ENCODE results near the gene MAGEL2.

MAGEL2 gene

GRCh38 chr15:23686466-23687142 is 38.9 kb upstream of the MAGEL2 start:
- POLR2A ChIA-PET, result no interaction called here
- no peak for DNase-seq (ENCODE audit: extremely low spot score)
- CTCF ChIA-PET, result no interaction called here
- no peak for TF ChIP-seq SP1 (IDR thresholded peaks at IDR 0.05)
- TF ChIP-seq ZNF384 (IDR thresholded peaks at IDR 0.05), result no peak
- TF ChIP-seq ARNT (IDR thresholded peaks at IDR 0.05), result no peak
- no peak for TF ChIP-seq FOXK2 (IDR thresholded peaks at IDR 0.05)
- no peak for TF ChIP-seq TARDBP (IDR thresholded peaks at IDR 0.05)
- TF ChIP-seq FOXM1 (IDR thresholded peaks at IDR 0.05; ENCODE audit: borderline replicate concordance), result no peak
- TF ChIP-seq, protein P1, sequence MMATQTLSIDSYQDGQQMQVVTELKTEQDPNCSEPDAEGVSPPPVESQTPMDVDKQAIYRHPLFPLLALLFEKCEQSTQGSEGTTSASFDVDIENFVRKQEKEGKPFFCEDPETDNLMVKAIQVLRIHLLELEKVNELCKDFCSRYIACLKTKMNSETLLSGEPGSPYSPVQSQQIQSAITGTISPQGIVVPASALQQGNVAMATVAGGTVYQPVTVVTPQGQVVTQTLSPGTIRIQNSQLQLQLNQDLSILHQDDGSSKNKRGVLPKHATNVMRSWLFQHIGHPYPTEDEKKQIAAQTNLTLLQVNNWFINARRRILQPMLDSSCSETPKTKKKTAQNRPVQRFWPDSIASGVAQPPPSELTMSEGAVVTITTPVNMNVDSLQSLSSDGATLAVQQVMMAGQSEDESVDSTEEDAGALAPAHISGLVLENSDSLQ (IDR thresholded peaks at IDR 0.05), result no peak
- TF ChIP-seq HDGF (IDR thresholded peaks at IDR 0.05; ENCODE audit: borderline replicate concordance), result no peak

- no peak for TF ChIP-seq ARNT (IDR thresholded peaks at IDR 0.05)
- TF ChIP-seq NFRKB (IDR thresholded peaks at IDR 0.05), result no peak
- TF ChIP-seq CTBP1 (IDR thresholded peaks at IDR 0.05; ENCODE audit: borderline replicate concordance), result no peak
- no peak for TF ChIP-seq LEF1 (IDR thresholded peaks at IDR 0.05; ENCODE audit: borderline replicate concordance)
- TF ChIP-seq, protein P1 (IDR thresholded peaks at IDR 0.05), result no peak
- no peak for TF ChIP-seq L3MBTL2 (conservative IDR thresholded peaks at IDR 0.05)
- no peak for TF ChIP-seq BHLHE40 (IDR thresholded peaks at IDR 0.05; ENCODE audit: borderline replicate concordance)
- TF ChIP-seq TARDBP (IDR thresholded peaks at IDR 0.05), result no peak
- TF ChIP-seq ZNF384 (IDR thresholded peaks at IDR 0.05), result no peak
- no peak for TF ChIP-seq FOXK2 (IDR thresholded peaks at IDR 0.05)
- TF ChIP-seq FOXA1 (IDR thresholded peaks at IDR 0.05), result no peak
- TF ChIP-seq HDGF (IDR thresholded peaks at IDR 0.05; ENCODE audit: borderline replicate concordance), result no peak
- no peak for TF ChIP-seq FOXM1 (IDR thresholded peaks at IDR 0.05; ENCODE audit: borderline replicate concordance)
- TF ChIP-seq SUZ12 (IDR thresholded peaks at IDR 0.05), result no peak
- no peak for TF ChIP-seq SP1 (IDR thresholded peaks at IDR 0.05)
- TF ChIP-seq ELF4 (IDR thresholded peaks at IDR 0.05), result no peak
- no peak for DNase-seq (ENCODE audit: extremely low spot score)
- ChIA-PET CTCF (no interaction called here), POLR2A (no interaction called here)
These were observed 23.8 kb upstream of the MAGEL2 start for GRCh38 chr15:23671481-23671880.

GRCh38 chr15:23670970-23671369 is 23.3 kb upstream of the MAGEL2 start:
- POLR2A ChIA-PET, result no interaction called here
- DNase-seq (ENCODE audit: extremely low spot score), result no peak

DNA sequence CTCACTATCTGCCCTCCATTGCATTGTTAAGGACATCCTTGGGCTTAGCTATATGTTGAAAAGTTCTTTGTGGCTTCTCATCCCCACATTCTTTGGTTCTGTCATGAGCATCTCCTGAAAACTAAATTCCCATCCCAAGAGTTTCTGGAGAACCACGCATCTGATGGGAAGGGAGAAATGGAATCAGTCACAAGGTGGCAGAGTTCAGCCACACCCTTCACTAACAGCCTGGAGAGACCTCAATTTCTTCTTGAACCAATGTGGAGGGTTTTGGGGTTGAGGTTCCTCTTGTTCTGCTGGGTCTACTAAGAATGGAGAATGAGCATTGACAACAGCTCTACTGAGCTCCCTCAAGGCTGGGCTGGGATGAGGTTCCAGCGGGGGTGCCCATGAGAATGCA is 15.6 kb upstream of the MAGEL2 start:
- ChIA-PET POLR2A (no interaction called here), CTCF (no interaction called here)
- TF ChIP-seq HDGF (IDR thresholded peaks at IDR 0.05; ENCODE audit: borderline replicate concordance) (no peak), TARDBP (IDR thresholded peaks at IDR 0.05) (no peak), FOXK2 (IDR thresholded peaks at IDR 0.05) (no peak), SUZ12 (IDR thresholded peaks at IDR 0.05) (no peak), L3MBTL2 (conservative IDR thresholded peaks at IDR 0.05) (no peak), ZNF384 (IDR thresholded peaks at IDR 0.05) (no peak), FOXM1 (IDR thresholded peaks at IDR 0.05; ENCODE audit: borderline replicate concordance) (no peak), ELF4 (IDR thresholded peaks at IDR 0.05) (no peak), FOXA1 (IDR thresholded peaks at IDR 0.05) (no peak), SP1 (IDR thresholded peaks at IDR 0.05) (no peak), ARNT (IDR thresholded peaks at IDR 0.05) (no peak), BHLHE40 (IDR thresholded peaks at IDR 0.05; ENCODE audit: borderline replicate concordance) (no peak), NFRKB (IDR thresholded peaks at IDR 0.05) (no peak), LEF1 (IDR thresholded peaks at IDR 0.05; ENCODE audit: borderline replicate concordance) (no peak), CTBP1 (IDR thresholded peaks at IDR 0.05; ENCODE audit: borderline replicate concordance) (no peak)
- TF ChIP-seq, protein P1 (IDR thresholded peaks at IDR 0.05), result no peak
- DNase-seq (ENCODE audit: extremely low spot score), result no peak

More at GRCh38 chr15:23670970-23671369, 23.3 kb upstream of the MAGEL2 start:
- CTCF ChIA-PET, result no interaction called here
- no peak for TF ChIP-seq HDGF (IDR thresholded peaks at IDR 0.05; ENCODE audit: borderline replicate concordance)
- TF ChIP-seq CTBP1 (IDR thresholded peaks at IDR 0.05; ENCODE audit: borderline replicate concordance), result no peak
- TF ChIP-seq, protein P1 (IDR thresholded peaks at IDR 0.05), result no peak

GRCh38 chr15:23648920-23649515 is 1.4 kb upstream of the MAGEL2 start:
- POLR2A ChIA-PET, result no interaction called here
- CTCF ChIA-PET, result interaction anchor here (1.0 to 1.3 kb wide), 2 partner anchors 206 to 209 kb away, joined by 3 read pairs; no protein-coding TSS in a partner anchor
- no peak for DNase-seq (ENCODE audit: extremely low spot score)

More at GRCh38 chr15:23648920-23649515, 1.4 kb upstream of the MAGEL2 start:
- no peak for TF ChIP-seq CTBP1 (IDR thresholded peaks at IDR 0.05; ENCODE audit: borderline replicate concordance)
- no peak for TF ChIP-seq ZNF384 (IDR thresholded peaks at IDR 0.05)
- no peak for TF ChIP-seq ARNT (IDR thresholded peaks at IDR 0.05)
- TF ChIP-seq, protein P1 (IDR thresholded peaks at IDR 0.05), result no peak
- no peak for TF ChIP-seq FOXK2 (IDR thresholded peaks at IDR 0.05)
- no peak for TF ChIP-seq SUZ12 (IDR thresholded peaks at IDR 0.05)
- TF ChIP-seq SP1 (IDR thresholded peaks at IDR 0.05), result no peak
- no peak for TF ChIP-seq HDGF (IDR thresholded peaks at IDR 0.05; ENCODE audit: borderline replicate concordance)
- no peak for TF ChIP-seq ELF4 (IDR thresholded peaks at IDR 0.05)
- TF ChIP-seq LEF1 (IDR thresholded peaks at IDR 0.05; ENCODE audit: borderline replicate concordance), result no peak
- TF ChIP-seq TARDBP (IDR thresholded peaks at IDR 0.05), result no peak
- no peak for TF ChIP-seq L3MBTL2 (conservative IDR thresholded peaks at IDR 0.05)
- no peak for TF ChIP-seq NFRKB (IDR thresholded peaks at IDR 0.05)
